ENCODE measurements around the gene PKD1.

The PKD1 gene

DNA sequence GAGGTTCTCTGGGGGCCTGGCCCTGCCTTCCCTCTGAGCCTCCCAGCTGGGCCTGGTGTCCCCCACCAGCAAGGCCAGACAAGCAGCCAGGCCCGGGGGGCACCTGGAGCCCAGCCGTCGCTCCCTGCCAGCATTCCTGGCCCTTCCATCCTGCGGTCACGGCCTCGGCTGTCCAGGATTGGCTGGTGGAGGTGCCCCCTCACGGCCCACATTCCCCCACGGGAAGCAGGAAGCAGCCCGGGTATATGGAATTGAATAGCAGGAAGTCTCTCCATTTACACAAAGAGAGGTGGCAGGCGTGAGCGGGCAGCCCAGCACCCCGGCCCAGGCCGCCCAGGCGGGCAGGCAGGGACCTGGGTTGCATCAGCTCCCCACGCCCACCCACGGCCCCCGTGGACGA is 34.4 kb upstream of the PKD1 start:
- no peak for ATAC-seq

DNA sequence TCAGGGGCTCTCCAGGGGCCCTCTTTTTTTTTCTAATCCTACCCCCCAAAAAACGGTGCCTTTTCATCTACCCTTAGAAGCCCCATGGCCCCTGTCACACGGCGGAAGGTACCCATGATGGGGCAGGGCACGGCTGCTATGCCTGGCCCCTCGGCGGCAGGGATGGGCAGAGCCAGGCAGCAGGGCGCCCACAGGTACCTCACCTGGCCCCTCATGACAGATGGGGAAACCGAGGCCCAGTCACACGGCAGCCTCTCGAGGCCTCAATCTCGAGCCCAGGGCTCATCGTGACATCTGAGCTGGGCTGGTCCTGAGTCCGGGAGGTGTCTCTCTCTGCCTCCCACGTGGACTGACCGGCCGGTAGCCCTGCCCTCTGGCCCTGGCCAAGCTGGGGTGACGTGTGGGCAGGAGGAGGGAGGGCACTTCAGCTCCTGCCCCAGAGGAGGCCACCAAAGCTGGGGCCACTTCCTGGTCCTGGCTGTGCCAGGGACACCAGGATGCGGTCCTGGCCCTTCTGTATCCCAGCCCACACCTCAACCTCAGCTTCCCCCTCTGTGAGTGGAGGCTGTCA is 31.5 kb upstream of the PKD1 start:
- DNase-seq (no peak), ATAC-seq (no peak)

More for the DNA sequence above, 34.4 kb upstream of the PKD1 start:
- no peak for DNase-seq

DNA sequence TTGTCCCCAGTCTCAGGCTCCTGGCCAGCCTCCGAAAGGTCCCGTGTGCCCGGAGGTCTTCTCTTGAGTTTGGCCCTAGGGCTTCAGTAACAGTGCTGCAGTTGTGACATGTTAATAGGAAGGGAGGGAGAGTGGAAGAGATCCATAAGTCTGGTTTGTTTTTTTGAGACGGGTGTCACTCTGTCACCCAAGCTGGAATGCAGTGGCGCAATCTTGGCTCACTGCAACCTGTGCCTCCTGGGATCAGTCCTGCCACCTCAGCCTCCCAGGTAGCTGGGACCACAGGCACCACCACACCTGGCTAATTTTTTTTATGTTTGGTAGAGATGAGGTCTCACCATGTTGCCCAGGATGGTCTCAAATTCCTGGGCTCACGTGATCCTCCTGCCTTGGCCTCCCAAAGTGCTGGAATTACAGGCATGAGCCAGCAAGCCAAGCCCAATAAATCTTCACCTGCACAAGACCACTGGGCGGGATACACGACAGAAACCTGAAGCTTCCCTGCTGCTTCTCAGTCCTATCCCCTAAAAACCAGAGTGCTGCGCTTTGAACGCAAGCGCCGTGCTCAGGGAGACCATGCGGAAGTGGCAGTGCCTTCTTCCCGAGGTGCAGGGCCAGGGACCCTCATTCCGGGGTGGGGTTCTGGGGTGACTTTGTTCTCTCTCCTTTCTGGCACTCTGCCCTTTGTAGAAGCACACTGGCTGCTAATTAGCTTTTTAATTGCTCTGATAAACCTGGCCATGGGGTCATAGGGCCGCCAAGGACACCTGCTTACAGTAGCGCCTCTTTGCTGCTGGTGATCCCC is 30.8 kb upstream of the PKD1 start:
- DNase-seq, result no peak
- no peak for ATAC-seq

DNA sequence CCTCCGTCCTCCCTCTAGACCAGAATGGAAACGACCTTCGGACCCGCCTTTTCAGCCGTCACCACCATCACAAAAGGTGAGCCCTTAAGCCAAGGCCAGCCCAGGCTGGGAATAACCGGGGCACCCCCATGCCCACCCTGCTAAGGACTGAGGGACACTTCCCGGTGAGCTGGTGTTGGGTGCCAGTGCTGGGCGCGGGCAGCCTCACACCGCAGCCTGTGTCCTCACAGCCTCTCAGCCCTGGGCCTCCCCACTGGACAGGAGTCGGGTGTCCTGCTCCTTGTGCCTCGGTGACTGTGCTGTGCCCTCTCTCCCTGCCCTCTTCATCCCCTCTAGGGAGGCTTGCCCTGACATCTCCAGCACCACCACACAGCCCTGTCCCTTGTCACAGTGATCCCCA is 30.2 kb upstream of the PKD1 start:
- no peak for ATAC-seq

DNA sequence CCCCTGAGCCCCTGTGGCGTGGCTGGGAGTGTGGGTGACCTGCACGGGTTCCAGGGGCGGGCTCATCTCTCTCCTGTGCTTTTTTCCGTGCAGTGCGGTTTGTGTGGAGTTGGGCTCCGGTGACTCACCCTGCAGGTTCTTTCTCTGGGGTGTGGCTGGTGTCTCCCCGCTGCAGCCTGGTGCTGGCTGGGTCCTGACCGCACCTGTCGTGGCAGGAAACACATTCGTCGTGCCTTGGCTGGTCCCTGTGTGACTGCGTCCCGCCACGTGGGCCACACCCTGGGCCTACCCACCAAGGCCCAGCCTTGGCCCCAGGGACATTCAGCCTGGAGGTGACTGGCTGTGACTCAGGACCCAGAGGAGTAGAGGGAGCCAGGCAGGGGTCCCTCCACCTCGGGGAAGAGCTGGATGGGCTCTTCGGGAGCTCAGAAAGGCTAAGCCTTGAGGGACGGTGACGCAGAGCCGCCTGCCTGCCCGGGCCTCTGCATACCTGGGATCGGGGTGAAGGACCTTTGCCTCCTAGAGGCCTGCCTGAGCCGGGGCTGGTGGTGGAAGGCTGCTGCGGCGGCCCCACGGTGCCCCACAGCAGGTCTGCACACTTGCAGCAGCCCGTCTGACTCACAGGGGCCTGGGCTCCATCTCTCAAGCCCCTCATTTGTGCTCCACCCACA is 27.6 kb upstream of the PKD1 start:
- DNase-seq (no peak), ATAC-seq (peak; percentile 47)

More for the DNA sequence above, 30.2 kb upstream of the PKD1 start:
- no peak for DNase-seq

DNA sequence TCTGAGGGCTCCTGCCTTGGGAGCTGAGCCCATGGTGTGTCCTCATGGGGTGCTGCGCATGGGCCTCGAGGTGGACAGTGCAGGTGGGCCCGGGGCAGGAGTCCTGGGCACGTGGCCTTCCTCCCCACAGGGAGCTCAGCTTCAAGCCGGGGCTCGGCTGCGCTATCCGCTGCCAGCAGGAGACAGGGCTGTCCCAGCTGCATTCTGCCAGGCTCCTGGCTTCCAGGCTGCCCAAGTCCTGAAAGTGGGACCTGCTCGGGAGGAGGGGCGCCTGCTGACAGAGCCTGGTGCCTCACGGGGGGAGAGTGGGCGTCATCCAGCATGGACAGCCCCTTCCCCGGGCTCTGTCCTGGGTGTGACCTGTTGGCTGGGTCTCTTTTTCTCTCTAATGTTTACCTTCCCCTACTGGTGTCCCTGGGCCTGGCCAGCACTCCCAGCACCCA is 27.0 kb upstream of the PKD1 start:
- DNase-seq (no peak), ATAC-seq (no peak)

DNA sequence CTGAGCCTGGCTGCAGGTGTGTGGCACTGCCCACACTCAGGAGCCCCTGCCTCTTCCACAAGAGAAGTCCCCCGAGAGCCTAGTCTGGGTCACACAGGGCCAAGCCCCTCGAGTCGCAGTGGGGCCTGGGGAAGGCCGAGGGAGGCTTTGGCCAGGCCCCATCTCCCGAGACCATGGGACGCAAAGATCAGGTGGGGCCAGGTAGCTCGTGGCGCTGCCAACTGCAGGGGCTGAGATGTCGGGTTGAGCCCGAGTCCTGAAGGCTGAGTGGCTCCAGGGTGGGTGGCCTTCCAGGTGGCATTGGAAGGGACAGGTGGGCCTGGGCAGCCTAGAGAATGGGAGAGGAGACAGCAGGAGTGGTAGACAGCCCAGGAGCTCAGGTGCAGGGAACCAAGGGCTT is 26.2 kb upstream of the PKD1 start:
- ATAC-seq (no peak), DNase-seq (no peak)

DNA sequence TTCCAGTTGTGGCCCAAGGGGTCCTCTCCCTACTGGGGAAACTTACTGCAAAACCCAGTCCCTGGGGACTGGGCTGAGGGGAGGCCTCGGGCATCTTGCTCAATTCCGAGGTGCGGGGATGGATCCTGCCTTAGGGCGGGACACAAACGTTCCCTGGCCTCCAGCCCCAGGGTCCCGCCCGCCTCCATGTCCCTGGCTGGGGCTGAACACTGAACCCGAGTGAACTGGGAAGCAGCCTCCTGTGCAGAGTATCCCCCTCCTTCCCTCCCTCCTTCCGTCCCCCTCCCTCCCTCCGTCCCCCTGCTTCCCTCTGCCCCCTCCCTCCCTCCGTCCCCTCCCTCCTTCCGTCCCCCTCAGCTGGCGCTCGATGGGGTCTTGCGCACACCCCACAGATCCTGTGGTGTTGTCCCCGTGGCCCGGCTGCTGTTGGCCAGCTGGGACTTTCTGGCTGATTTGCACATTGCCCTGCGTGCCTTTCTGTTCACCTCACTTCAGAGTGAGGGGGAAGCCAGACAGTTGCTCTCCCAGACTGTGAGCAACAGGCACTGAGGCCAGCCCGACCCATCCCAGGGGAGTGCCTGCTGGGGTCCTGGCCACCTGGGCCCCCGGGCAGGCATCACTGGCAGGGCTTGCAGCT is 25.3 kb upstream of the PKD1 start:
- ATAC-seq (no peak), DNase-seq (no peak)

DNA sequence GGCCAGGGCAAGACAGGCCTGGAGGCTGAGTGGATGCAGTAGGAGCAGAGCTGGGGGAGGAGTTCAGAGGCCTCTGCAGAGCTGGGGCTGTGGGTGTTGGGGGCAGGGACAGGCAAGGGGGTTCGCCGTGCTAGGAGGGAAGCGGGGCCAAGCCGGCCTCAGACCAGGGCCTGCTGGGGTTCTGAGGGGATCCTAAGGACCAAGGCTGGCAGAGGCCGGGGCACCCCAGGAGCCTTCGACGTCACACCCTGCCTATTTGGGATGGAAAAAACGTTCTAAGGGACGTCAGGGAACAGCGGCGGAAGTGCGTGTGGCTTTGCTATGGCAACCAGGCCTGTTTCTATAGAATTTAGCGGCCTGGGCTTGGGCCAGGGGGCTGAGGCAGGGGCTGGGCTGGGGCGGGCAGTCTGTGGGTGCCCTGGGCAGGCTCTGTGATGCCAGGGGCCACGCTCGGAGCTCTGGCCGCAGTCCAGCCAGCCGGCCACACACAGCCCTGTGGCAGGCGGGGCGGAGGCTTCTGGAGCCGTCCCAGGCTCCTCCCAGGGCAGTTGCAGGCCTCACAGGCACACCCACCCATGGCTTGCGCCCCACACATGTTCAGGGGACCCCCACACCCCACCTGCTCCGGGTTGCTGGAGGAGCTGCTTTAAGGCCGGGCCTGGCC is 23.6 kb upstream of the PKD1 start:
- DNase-seq, result no peak

DNA sequence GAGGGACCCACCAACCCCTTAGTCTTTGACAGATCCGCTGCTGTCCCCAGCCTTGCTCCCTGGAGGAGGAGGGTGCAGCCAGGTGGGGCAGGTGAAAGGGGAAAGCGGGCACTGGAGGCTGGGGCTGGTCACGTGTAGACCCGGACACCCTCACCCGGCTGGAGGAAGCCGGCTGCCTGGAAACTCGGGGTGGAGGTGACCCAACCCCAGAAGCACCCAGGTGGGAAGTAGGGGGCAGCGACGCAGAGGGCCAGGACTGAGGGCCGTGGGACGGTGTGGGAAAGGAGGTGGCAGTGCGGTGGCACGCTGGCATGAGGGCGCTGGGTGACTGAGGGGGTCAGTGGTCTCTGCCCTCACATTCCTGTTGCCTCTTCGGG is 22.6 kb upstream of the PKD1 start:
- ATAC-seq, result no peak

More for the DNA sequence above, 23.6 kb upstream of the PKD1 start:
- ATAC-seq, result no peak

DNA sequence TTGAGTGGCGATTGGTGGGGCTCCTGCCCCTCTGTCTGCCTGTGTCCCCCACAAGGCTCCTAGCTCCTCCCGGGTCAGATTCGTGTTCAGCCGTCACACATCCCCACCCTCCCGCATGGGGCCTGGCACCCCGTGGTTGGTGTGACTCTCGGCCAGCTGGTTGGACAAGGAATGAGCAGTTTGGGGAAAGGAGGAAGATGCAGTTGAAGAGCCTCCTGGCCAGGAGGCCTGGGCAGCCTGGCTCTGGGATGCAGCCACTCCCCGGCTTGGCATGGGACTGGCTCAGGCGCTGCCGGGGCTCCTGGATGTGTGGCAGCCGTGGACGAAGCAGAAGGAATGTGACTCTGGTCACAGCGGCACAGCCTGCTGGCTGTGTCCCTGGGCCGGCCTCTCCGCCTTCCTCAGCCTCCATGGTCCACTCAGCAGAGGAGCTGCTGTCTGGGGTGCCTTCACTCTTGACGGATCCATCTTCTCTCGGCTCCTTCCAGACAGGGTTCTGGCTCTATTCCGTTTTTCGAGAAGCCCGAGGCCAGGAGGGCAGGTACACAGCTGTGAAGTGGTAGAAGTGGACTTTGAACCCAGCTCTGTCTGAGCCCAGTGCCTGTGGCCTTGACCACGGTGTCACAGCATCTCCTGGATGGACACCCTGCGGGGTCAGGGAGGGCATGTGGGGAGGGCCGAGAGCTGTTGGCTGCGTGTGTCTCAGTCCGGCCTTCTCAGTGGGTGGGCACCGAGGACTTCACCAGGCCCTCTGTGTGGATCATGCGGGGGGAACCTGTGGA is 22.0 kb upstream of the PKD1 start:
- DNase-seq (no peak), ATAC-seq (no peak)

More for the DNA sequence above, 22.6 kb upstream of the PKD1 start:
- no peak for DNase-seq

DNA sequence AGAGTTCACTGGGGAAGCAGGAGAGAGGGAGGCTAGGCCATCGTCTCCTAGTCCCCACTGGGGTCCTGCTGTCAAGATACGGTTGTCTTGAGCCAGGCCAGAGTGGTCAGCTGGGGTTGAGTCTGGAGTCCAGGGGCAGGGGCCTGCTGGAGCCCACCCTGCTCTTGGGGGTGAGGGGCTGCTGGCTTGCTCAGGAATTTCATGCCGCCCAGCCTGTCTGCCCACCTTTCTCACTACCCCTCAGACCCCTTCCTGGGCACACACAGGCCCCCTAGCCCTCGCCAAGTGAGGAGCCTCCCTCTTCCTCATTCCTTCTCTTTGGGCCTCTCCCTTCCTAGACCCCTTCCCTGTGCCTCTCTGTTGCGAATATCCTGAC is 21.1 kb upstream of the PKD1 start:
- DNase-seq (no peak), ATAC-seq (no peak)

DNA sequence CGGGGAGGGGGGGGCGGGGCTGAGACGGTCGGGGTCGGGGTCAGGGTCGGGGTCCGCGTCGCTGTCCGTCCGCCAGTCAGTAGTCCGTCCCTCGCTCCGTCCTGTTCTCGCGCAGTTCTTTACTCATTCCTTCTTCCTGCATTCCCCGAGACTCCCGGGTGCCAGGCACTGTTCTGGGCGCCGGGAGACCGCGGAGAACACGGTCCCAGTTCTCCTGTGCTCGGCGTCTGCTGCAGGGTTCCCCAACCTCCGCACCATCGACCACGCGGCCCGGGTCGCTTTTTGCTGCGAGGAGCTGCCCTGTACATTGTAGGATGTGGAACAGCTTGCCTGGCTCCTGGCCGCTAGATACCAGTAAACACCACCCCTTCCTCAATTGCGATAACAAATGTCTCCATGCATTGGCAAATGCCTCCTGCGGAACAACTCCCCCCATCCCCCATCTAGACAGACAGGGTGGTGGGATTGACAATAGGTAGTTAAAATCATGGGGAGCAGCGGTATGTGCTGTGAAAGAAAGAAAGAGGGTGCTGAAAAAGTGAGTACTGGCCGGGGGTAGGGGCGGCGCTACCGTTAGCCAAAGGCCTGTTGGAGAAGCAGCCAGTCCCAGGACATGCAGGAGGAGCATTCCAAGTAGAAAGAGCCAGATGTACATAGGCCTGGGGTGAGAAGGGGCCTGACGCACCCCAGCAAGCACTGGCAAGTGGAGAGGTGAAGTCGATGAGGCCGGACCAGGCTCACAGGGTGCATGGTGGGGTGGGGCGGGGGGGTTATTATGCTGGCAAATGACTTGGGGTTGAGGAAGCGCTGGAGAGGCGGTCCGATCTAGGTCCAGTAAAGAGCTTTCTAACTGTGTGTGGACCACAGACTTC is 20.5 kb upstream of the PKD1 start:
- DNase-seq, result peak; percentile 34
- ATAC-seq, result no peak

DNA sequence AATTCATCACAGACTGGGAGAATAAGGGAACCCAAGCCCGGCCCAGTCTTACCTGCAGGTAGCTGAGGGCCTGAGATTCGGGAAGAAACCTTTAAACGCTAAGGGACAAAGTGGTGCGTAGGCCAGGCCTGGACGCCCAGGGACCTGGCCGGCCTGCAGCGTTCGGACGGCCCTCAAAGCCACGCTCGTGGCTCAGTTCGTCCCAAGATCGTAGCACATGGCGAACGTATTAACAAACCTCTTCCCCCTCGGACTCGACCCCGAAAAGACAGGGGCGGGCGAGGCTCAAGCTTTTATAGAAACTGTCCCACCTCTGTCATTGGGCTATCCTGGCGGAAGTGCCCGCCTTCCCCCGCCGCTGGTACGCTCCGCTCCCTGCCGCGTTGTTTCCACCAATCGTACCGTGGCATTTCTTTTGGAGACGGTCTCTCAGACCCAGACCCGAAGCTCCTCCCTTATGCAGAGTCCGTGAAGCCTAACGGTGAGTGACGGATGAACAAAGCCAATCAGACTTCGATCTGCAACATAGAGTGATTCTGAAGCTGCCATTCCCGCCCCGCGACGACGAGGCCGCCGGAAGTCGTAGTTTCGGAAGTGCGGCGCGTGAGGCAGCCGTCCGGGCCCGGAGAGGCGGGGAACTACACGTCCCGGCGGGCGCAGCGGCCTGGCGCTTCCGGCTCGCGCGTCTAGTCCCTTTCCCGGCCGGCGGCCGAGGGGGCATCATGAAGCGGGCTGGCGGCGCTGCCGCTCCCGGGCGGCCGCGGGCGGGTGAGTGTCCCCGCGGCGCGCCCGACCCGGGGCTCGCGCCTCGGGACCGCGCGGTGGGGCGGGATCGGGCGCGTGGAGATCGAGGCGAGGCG is 19.6 kb upstream of the PKD1 start, which contains the start of gene TRAF7:
Gene TRAF7, plus strand, starts transcription at position 692 of the 860 bp plus-strand sequence. CDS start 8,139 bp downstream, outside the sequence.
- peak; percentile 92 for ATAC-seq
- DNase-seq, result peak; percentile 96

DNA sequence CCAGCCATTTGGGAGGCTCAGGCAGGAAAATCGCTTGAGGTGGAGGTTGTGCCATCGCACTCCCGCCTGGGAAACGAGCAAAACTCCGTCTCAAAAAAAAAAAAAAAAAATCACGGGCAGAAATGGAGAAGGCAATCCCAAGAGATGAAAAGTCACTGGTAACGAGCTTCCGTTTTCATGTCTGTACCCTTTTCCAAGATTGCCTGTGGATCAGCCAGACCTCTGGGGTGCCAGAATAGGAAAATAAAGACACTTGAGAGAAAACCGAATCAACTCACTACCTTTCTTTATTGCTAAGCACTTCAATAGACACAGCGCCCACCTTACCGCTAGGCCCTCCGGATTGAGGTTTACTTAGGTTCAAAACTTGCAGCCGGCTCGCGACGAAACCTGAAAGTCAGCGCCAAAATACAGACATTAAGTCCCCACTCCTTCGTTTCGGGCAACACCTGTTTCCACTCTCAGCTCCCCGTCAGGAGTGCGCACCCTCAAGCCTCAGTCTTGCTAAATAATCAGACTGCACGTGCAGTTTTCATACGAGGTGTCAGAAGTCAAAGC is 18.9 kb upstream of the PKD1 start:
- no peak for ATAC-seq
- DNase-seq, result peak; percentile 37

DNA sequence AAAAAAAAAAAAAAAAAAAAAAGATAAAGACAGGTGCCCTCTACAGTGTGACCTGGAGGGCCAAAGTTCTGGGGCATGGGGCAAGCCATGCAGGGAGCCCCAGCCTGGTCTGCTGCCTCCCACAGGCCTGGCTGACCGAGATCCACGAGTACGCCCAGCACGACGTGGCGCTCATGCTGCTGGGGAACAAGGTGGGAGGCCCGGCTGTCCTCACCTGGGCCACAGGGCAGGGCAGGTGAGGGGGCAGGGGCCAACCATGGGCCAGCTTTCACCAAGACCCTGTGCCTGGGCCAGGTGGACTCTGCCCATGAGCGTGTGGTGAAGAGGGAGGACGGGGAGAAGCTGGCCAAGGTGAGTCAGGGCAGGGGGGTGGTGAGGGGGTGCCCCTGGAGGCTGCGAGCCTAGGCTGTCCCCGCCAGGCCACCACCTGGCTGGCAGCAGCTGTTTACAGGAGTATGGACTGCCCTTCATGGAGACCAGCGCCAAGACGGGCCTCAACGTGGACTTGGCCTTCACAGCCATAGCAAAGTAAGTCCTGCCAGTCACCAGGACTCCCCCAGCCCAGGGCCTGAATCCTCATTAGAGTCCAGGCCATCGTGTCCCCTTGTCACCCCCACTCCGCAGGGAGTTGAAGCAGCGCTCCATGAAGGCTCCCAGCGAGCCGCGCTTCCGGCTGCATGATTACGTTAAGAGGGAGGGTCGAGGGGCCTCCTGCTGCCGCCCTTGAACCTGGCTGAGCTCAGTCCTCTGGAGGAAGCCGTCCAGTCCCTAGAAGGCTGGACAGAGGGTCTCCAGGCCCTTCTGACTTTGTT is 17.2 kb upstream of the PKD1 start:
- ATAC-seq (no peak), DNase-seq (peak; percentile 53)

DNA sequence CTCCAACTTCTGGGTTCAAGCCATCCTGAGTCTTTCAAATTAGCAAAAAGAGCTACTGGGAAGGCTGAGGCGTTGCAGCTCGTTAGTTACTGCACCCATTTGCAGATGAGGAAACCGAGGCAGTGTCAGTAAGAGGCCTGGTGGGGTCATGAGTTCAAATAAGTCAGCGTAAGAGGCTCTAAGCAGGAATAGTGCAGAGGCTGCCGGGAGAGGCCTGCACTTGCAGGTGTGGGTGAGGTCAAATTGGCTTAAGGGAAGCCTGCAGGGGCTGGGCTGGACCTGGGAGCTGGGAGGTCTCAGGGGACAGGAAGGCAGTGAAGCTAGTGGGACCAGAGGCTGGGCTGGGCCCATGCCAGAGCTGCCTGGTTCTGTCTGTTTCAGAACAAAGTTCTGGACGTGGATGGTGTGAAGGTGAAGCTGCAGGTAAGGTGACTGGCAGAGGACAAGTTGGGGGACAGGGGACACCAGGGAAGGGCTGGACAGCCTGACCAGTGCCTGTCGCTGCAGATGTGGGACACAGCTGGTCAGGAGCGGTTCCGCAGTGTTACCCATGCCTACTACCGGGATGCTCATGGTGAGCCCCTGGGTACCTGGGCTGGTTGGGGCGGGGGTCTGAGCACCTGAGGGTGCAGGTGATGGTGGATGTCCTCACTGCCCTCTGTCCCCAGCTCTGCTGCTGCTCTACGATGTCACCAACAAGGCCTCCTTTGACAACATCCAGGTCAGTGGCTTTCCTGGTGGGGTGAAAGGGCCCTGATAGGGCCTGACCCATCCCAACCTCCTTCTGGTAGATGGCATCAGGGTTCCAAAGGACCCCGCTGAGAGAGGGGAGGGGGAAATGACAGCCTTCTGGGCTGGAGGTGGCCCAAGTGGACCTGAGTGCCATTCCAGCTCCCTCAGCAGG is 15.7 kb upstream of the PKD1 start:
- peak; percentile 32 for DNase-seq
- no peak for ATAC-seq

Data from stimulated activated naive CD8-positive, alpha-beta T cell treated with anti-CD3 and anti-CD28 coated beads, Interleukin-15, Interleukin-2, amounts not matched to agents 100 U/mL and 50 U/mL, for 24 hours (primary cell).